Keratinocyte (primary cell): Measurements from ENCODE around the gene SYT2. TPM values are rescaled to one million over a fixed set of nuclear protein-coding genes. Genes with fewer than 3 reads are reported as not detected.

Source experiments
- DNase-seq: peaks from one replicate; pipeline ENCODE4 v3.0.0-alpha.2; 2011; ENCODE audit warnings: low read depth, missing footprints, low spot score
- FAIRE-seq: peaks from 2 replicates; lab custom pipeline; 2011; peaks lifted over from hg19 to GRCh38; lab: Jason Lieb, UNC
- H2AFZ ChIP-seq: 2 replicates; pipeline ENCODE4 v1.6.0; 2012; ENCODE audit warnings: low read length, control low read depth, inconsistent platforms; ENCODE audit not compliant: control insufficient read depth
- H3K27ac ChIP-seq: 2 replicates; pipeline ENCODE4 v1.5.1; 2011; ENCODE audit warnings: low read length; ENCODE audit not compliant: control insufficient read depth, insufficient read depth
- H3K27me3 ChIP-seq: 3 replicates; pipeline ENCODE4 v1.6.0; 2011; ENCODE audit warnings: low read length; ENCODE audit not compliant: control insufficient read depth, insufficient read depth; ENCODE audit errors: extremely low read depth
- H3K36me3 ChIP-seq, 2 experiments: 2 replicates in 1 of 2; 3 replicates in 1 of 2; pipeline ENCODE4 v1.5.1; 2011; ENCODE audit warnings: low read length in 2 of 2, mild to moderate bottlenecking in 1 of 2; ENCODE audit not compliant: control insufficient read depth in 2 of 2, insufficient read depth in 2 of 2; ENCODE audit errors: extremely low read depth in 1 of 2
- H3K4me1 ChIP-seq: 3 replicates; pipeline ENCODE4 v1.5.1; 2011; ENCODE audit warnings: low read length; ENCODE audit not compliant: control insufficient read depth, insufficient read depth; ENCODE audit errors: extremely low read depth
- H3K4me2 ChIP-seq: 3 replicates; pipeline ENCODE4 v1.6.0; 2011; ENCODE audit warnings: low read depth, low read length; ENCODE audit not compliant: control insufficient read depth, insufficient read depth; ENCODE audit errors: extremely low read depth
- H3K4me3 ChIP-seq, 3 experiments: fragments of 200-600 bp in 1 of 3; sonication (generic) in 1 of 3; 2 replicates in 2 of 3; 3 replicates in 1 of 3; pipeline ENCODE4 v1.5.1; 2011 to 2016; ENCODE audit warnings: low read length in 3 of 3, mild to moderate bottlenecking in 3 of 3, control low read depth in 2 of 3, inconsistent platforms in 1 of 3, low read depth in 1 of 3, mixed read lengths in 1 of 3, mixed run types in 1 of 3, moderate library complexity in 1 of 3; ENCODE audit not compliant: control insufficient read depth in 2 of 3, insufficient read depth in 2 of 3; ENCODE audit errors: extremely low read depth in 1 of 3
- H3K79me2 ChIP-seq: 2 replicates; pipeline ENCODE4 v1.6.0; 2012; ENCODE audit warnings: low read length; ENCODE audit not compliant: control insufficient read depth, insufficient read depth
- H3K9ac ChIP-seq: 3 replicates; pipeline ENCODE4 v1.6.0; 2011; ENCODE audit warnings: low read length; ENCODE audit not compliant: control insufficient read depth, insufficient read depth; ENCODE audit errors: extremely low read depth
- H3K9me1 ChIP-seq: 3 replicates; pipeline ENCODE4 v1.6.0; 2011; ENCODE audit warnings: low read length; ENCODE audit not compliant: control insufficient read depth, insufficient read depth; ENCODE audit errors: extremely low read depth
- H3K9me3 ChIP-seq: 2 replicates; pipeline ENCODE4 v1.5.1; 2012; ENCODE audit warnings: low read depth, low read length; ENCODE audit not compliant: control insufficient read depth
- H4K20me1 ChIP-seq: 3 replicates; pipeline ENCODE4 v1.6.0; 2011; ENCODE audit warnings: low read length; ENCODE audit not compliant: control insufficient read depth, insufficient read depth; ENCODE audit errors: extremely low read depth
- CTCF ChIP-seq, 3 experiments: IDR thresholded peaks in 1 of 3; conservative IDR thresholded peaks in 1 of 3; optimal IDR thresholded peaks in 1 of 3; 2 replicates in 2 of 3; 3 replicates in 1 of 3; pipeline versions ENCODE3 to v1.5.1; 2011; ENCODE audit warnings: low read length in 3 of 3, mild to moderate bottlenecking in 3 of 3, moderate library complexity in 2 of 3, control low read depth in 1 of 3, inconsistent platforms in 1 of 3; ENCODE audit not compliant: insufficient read depth in 2 of 3; ENCODE audit errors: extremely low read depth in 1 of 3
- EZH2 ChIP-seq: IDR thresholded peaks from one replicate; pipeline ENCODE4 v1.6.1; 2012; ENCODE audit warnings: inconsistent platforms, mild to moderate bottlenecking, low read length, moderate library complexity
- dilution Hi-C: fragments of 300-500 bp; cut with MboI; formaldehyde crosslinking; loops from one replicate; pipeline ENCODE4 v1.7.0; 2020; ENCODE audit warnings: low sequenced_read_pairs; ENCODE audit not compliant: extremely low pct_ligation_motif_present
- polyA plus RNA-seq, 5 experiments: library from polyadenylated mRNA; depleted of rRNA in 3 of 5; stranded (reverse) in 3 of 5; stranded (forward) in 1 of 5; unstranded in 1 of 5; fragments of >200 nt; gene quantifications; 1 replicate in 1 of 5; 2 replicates in 3 of 5; 3 replicates in 1 of 5; pipeline versions ENCODE4 v1.2.1 to v1.2.3, GENCODE V29; 2011 to 2012; ENCODE audit warnings: missing spikeins in 2 of 5, low read depth in 1 of 5, low replicate concordance in 1 of 5

The SYT2 gene
- polyA plus RNA-seq, 1 donor (not counting 4 experiments of a cell fraction or from before 2014, with no cell fraction given): not detected

DNA sequence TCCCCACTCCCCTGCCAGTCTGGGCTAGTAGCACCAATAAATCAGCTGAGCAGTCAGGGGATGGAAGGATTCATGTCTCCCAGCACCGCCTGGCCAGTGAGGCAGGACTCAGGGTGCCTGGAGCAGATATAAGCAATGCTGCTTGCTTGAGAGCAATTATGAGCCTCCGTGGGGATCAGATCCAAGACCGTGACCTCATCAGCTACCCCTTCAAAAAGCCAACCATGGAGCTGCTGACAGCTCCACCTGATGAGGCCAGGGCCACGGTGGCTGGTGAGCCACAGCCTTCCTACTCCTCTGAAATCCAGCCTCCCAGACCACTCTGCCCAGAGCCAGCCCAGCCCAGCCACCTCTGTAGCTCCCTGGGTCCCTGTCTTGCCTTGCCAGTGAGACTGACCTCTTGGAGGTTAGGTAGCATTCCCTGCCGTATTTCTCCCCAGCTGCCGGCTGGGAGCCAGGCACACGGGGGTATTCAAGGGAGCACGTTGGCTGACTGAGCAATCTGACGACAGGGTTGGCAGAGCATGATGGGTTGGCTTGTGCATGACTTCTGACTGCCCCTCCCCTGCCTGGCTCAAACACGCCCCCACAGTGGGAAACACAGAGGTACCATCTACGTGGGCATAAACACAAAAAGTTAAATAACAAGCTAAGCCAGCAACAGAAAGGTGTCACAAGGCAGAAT, 28.4 kb downstream of the SYT2 start:
- H3K27ac ChIP-seq: no peak overlapping the region
- H3K4me2 ChIP-seq: no peak overlapping the region
- H3K36me3 ChIP-seq: no peaks in the 10 kb centered on the region
- no peak overlapping the region for H2AFZ ChIP-seq
- no peaks in the 10 kb centered on the region for H3K9me1 ChIP-seq
- no peak for FAIRE-seq
- no peak for DNase-seq
- H4K20me1 ChIP-seq: no peaks in the 10 kb centered on the region
- dilution Hi-C loops: no loop called here
- no peaks in the 10 kb centered on the region for H3K4me1 ChIP-seq
- no peak overlapping the region for H3K4me3 ChIP-seq
- H3K9ac ChIP-seq: no peak overlapping the region
- TF ChIP-seq EZH2 (no peak), CTCF (optimal IDR thresholded peaks at IDR 0.05 in 1 of 3, IDR thresholded peaks at IDR 0.05 in 1 of 3, conservative IDR thresholded peaks at IDR 0.05 in 1 of 3; ENCODE audit: extremely low read depth in 1 of 3, insufficient read depth in 2 of 3, low read length in 3 of 3) (no peak)
- no peaks in the 10 kb centered on the region for H3K9me3 ChIP-seq
- H3K79me2 ChIP-seq: no peaks in the 10 kb centered on the region
- H3K27me3 ChIP-seq: peaks cover 36% of the 10 kb centered on the region

GRCh38 chr1:202680586-202681352, 29.5 kb downstream of the SYT2 start:
- Histone ChIP-seq H3K79me2 (no peaks in the 10 kb centered on the region), H2AFZ (no peak overlapping the region), H3K4me2 (no peak overlapping the region), H3K9me3 (no peaks in the 10 kb centered on the region), H3K36me3 (no peaks in the 10 kb centered on the region), H4K20me1 (no peaks in the 10 kb centered on the region), H3K27ac (no peak overlapping the region), H3K4me1 (no peaks in the 10 kb centered on the region), H3K9ac (no peak overlapping the region), H3K27me3 (peaks cover 36% of the 10 kb centered on the region), H3K9me1 (no peaks in the 10 kb centered on the region), H3K4me3 (no peak overlapping the region)
- no peak for FAIRE-seq
- dilution Hi-C loops: no loop called here
- DNase-seq: no peak
- no peak for TF ChIP-seq EZH2
